Measurements from ENCODE around the gene OXER1. TPM values are rescaled to one million over a fixed set of nuclear protein-coding genes. Genes with fewer than 3 reads are reported as not detected.

Gene OXER1
- total and polyA plus RNA-seq, 2 of the 13 experiments (the other 11 are each of a cell fraction or from before 2014, with no cell fraction given) = 8.0 to 9.0 TPM

DNA sequence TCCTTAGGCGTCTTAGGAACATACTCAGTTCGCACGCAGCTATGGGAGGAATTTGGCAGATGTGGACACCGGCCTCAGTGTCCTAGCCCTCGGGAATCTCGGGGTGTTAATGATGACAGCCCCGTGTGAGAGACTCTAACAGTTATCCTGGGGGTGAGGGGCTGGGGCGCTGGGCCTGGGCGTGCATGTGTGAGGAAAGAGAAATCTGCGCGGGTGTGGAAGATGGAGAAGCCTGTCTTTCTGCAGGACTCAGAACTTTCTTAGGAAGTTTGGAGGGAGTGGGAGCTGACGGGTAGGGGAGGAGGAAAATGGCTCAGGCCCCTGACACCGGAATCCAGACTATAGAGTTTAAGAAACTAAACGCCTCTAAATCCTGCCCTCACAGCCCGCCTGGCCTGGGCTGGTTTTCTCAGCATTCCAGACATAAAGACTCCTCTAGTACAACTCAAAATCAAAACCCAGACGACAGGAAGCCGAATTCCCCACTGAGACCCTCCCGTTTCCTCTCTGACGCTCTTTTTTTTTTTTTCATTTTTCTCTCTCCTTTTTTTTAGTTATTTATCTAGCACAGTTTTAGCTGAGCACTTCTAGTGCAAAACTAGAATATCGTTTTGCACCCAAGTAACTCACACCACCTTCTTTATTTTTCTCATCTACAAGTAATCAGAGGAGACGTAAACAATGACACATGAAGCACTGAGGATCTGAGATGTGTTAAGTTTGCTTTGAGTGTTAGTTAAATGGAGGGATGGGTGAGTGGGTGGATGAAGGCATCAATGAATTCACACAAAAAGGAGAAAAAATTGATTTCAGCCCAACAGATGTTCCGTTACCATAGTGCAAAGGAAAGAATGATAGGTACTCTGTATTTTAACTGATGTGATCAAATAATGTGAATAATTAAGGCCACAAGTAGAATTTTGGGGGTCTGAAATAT is 29.7 kb upstream of the OXER1 start (continued):
- TF ChIP-seq, protein P1, sequence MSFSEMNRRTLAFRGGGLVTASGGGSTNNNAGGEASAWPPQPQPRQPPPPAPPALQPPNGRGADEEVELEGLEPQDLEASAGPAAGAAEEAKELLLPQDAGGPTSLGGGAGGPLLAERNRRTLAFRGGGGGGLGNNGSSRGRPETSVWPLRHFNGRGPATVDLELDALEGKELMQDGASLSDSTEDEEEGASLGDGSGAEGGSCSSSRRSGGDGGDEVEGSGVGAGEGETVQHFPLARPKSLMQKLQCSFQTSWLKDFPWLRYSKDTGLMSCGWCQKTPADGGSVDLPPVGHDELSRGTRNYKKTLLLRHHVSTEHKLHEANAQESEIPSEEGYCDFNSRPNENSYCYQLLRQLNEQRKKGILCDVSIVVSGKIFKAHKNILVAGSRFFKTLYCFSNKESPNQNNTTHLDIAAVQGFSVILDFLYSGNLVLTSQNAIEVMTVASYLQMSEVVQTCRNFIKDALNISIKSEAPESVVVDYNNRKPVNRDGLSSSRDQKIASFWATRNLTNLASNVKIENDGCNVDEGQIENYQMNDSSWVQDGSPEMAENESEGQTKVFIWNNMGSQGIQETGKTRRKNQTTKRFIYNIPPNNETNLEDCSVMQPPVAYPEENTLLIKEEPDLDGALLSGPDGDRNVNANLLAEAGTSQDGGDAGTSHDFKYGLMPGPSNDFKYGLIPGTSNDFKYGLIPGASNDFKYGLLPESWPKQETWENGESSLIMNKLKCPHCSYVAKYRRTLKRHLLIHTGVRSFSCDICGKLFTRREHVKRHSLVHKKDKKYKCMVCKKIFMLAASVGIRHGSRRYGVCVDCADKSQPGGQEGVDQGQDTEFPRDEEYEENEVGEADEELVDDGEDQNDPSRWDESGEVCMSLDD (CRISPR knock-in tag; IDR thresholded peaks at IDR 0.05; ENCODE audit: borderline replicate concordance) = peak; percentile 35; the same call in 1 of the 2 replicates
- TF ChIP-seq, protein P2, sequence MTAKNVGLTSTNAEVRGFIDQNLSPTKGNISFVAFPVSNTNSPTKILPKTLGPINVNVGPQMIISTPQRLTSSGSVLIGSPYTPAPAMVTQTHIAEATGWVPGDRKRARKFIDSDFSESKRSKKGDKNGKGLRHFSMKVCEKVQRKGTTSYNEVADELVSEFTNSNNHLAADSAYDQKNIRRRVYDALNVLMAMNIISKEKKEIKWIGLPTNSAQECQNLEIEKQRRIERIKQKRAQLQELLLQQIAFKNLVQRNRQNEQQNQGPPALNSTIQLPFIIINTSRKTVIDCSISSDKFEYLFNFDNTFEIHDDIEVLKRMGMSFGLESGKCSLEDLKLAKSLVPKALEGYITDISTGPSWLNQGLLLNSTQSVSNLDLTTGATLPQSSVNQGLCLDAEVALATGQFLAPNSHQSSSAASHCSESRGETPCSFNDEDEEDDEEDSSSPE (CRISPR knock-in tag; IDR thresholded peaks at IDR 0.05) = no peak
- no peak for TF ChIP-seq BRCA1 (CRISPR knock-in tag; IDR thresholded peaks at IDR 0.05)
- TF ChIP-seq CCDC6 (CRISPR knock-in tag; IDR thresholded peaks at IDR 0.05) = peak; percentile 6; the same call in 1 of the 2 replicates
- TF ChIP-seq ZFP41 (CRISPR knock-in tag; IDR thresholded peaks at IDR 0.05; ENCODE audit: borderline replicate concordance) = 0 out of 2 replicates have a peak, but pooled peaks have one; percentile 9
- 0 out of 2 replicates have a peak, but pooled peaks have one; percentile 25 for TF ChIP-seq ZNF12 (CRISPR knock-in tag; IDR thresholded peaks at IDR 0.05)
- 0 out of 2 replicates have a peak, but pooled peaks have one; percentile 1 for TF ChIP-seq ZNF678 (CRISPR knock-in tag; IDR thresholded peaks at IDR 0.05)
- TF ChIP-seq BORCS8-MEF2B (CRISPR knock-in tag; IDR thresholded peaks at IDR 0.05) = 0 out of 2 replicates have a peak, but pooled peaks have one; percentile 22
- TF ChIP-seq LCORL (IDR thresholded peaks at IDR 0.05) = no peak
- peak; percentile 41; the same call in 1 of the 2 replicates for TF ChIP-seq LCORL (CRISPR knock-in tag; IDR thresholded peaks at IDR 0.05)
- TF ChIP-seq IRF2 (CRISPR knock-in tag; IDR thresholded peaks at IDR 0.05) = 0 out of 2 replicates have a peak, but pooled peaks have one; percentile 2
- TF ChIP-seq, protein P3, sequence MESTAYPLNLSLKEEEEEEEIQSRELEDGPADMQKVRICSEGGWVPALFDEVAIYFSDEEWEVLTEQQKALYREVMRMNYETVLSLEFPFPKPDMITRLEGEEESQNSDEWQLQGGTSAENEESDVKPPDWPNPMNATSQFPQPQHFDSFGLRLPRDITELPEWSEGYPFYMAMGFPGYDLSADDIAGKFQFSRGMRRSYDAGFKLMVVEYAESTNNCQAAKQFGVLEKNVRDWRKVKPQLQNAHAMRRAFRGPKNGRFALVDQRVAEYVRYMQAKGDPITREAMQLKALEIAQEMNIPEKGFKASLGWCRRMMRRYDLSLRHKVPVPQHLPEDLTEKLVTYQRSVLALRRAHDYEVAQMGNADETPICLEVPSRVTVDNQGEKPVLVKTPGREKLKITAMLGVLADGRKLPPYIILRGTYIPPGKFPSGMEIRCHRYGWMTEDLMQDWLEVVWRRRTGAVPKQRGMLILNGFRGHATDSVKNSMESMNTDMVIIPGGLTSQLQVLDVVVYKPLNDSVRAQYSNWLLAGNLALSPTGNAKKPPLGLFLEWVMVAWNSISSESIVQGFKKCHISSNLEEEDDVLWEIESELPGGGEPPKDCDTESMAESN (CRISPR knock-in tag; conservative IDR thresholded peaks at IDR 0.05) = 0 out of 2 replicates have a peak, but pooled peaks have one; percentile 39
- peak; percentile 24; the same call in 1 of the 2 replicates for TF ChIP-seq HDAC2 (CRISPR knock-in tag; IDR thresholded peaks at IDR 0.05)
- no peak for TF ChIP-seq SP2 (CRISPR knock-in tag; IDR thresholded peaks at IDR 0.05)
- TF ChIP-seq, protein P4, sequence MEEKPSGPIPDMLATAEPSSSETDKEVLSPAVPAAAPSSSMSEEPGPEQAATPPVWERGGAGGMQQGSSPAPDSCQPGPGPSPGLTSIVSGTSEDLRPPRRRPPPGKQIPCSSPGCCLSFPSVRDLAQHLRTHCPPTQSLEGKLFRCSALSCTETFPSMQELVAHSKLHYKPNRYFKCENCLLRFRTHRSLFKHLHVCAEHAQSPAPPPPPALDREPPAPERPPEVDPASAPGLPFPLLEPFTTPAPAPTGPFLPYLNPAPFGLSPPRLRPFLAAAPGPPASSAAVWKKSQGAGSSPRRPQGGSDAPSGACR (CRISPR knock-in tag; IDR thresholded peaks at IDR 0.05) = 0 out of 2 replicates have a peak, but pooled peaks have one; percentile 39
- TF ChIP-seq KAT7 (CRISPR knock-in tag; IDR thresholded peaks at IDR 0.05; ENCODE audit: borderline replicate concordance) = peak; percentile 11; the same call in 1 of the 2 replicates
